MM.1S (cell line): Measurements from ENCODE around the gene FOXO3.

Experiments used
- DNase-seq: peaks from one replicate; pipeline ENCODE4 v3.0.0-alpha.2; 2015
- H2AFZ ChIP-seq: fragments of 300-600 bp; sonication (generic); 2 replicates; pipeline ENCODE4 v1.6.0; 2016; ENCODE audit warnings: antibody characterized with exemption, low read length
- H3F3A ChIP-seq: fragments of 300-600 bp; sonication (generic); 2 replicates; pipeline ENCODE4 v1.6.1; 2016; ENCODE audit warnings: mild to moderate bottlenecking, antibody characterized with exemption, low read length, moderate library complexity, mixed read lengths; ENCODE audit not compliant: insufficient read depth
- H3K27ac ChIP-seq: fragments of 300-600 bp; sonication (generic); 2 replicates; pipeline ENCODE4 v1.5.1; 2016; ENCODE audit warnings: mild to moderate bottlenecking, low read length
- H3K27me3 ChIP-seq: fragments of 300-600 bp; sonication (generic); replicated peaks from 2 replicates; pipeline ENCODE4 v1.6.0; 2016; ENCODE audit warnings: low read length; ENCODE audit not compliant: insufficient read depth
- H3K36me3 ChIP-seq: fragments of 300-600 bp; sonication (generic); replicated peaks from 2 replicates; pipeline ENCODE4 v1.6.1; 2016; ENCODE audit warnings: mild to moderate bottlenecking, low read length, mixed read lengths; ENCODE audit not compliant: insufficient read depth
- H3K4me1 ChIP-seq: fragments of 300-600 bp; sonication (generic); 2 replicates; pipeline ENCODE4 v1.6.1; 2016; ENCODE audit warnings: low read length, mixed read lengths
- H3K4me2 ChIP-seq: fragments of 300-600 bp; sonication (generic); 2 replicates; pipeline ENCODE4 v1.6.0; 2016; ENCODE audit warnings: low read depth, low read length
- H3K4me3 ChIP-seq: fragments of 300-600 bp; sonication (generic); 2 replicates; pipeline ENCODE4 v1.5.1; 2016; ENCODE audit warnings: low read length, mixed read lengths
- H3K79me2 ChIP-seq: fragments of 300-600 bp; sonication (generic); 2 replicates; pipeline ENCODE4 v1.6.1; 2016; ENCODE audit warnings: mixed run types, low read length, mixed read lengths
- H3K9ac ChIP-seq: fragments of 300-600 bp; sonication (generic); 2 replicates; pipeline ENCODE4 v1.6.1; 2016; ENCODE audit warnings: low read length, mixed read lengths
- H3K9me2 ChIP-seq: fragments of 300-600 bp; sonication (generic); replicated peaks from 2 replicates; pipeline ENCODE4 v1.6.1; 2016; ENCODE audit warnings: mild to moderate bottlenecking, low read length, mixed read lengths; ENCODE audit not compliant: insufficient read depth
- H3K9me3 ChIP-seq: fragments of 300-600 bp; sonication (generic); replicated peaks from 2 replicates; pipeline ENCODE4 v1.6.1; 2016; ENCODE audit warnings: mild to moderate bottlenecking, low read length, mixed read lengths; ENCODE audit not compliant: insufficient read depth
- H4K20me1 ChIP-seq: fragments of 300-600 bp; sonication (generic); 2 replicates; pipeline ENCODE4 v1.6.1; 2016; ENCODE audit warnings: mild to moderate bottlenecking, low read length, moderate library complexity, mixed read lengths; ENCODE audit not compliant: insufficient read depth
- EZH2 ChIP-seq: fragments of 300-600 bp; sonication (generic); optimal IDR thresholded peaks from 2 replicates; pipeline ENCODE3; 2017; ENCODE audit warnings: low read depth, mild to moderate bottlenecking, antibody characterized with exemption, low read length, mixed read lengths
- EZH2phosphoT487 ChIP-seq: fragments of 300-600 bp; sonication (generic); IDR thresholded peaks from 2 replicates; pipeline ENCODE4 v1.6.1; 2018; ENCODE audit warnings: antibody characterized with exemption, low read length
- TF ChIP-seq, protein P1 (sequence below): fragments of 300-600 bp; sonication (generic); IDR thresholded peaks from 2 replicates; pipeline ENCODE4 v1.5.1; 2016; ENCODE audit warnings: antibody characterized with exemption, low read length, mixed read lengths

The FOXO3 gene

DNA sequence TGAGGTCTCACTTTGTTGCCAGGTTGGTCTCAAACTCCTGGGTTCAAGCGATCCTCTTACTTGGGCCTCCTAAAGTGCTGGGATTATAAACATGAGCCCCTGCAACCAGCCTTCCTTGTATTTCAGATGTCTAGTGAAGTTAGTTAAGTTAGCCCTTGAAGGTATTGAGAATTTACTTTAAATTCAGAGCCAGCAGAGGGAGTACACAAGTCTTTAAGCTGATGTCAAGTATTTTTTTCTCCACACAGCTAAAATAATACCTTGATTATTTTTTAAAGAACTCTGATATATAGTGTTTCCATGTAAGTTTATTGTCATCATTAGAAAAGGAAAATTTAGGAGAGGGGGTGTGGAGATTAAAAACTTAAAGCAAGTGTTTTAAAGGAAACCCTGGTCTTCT is 9.8 kb downstream of the FOXO3 start:
- peaks cover 53% of the 10 kb centered on the region for H4K20me1 ChIP-seq
- H3K36me3 ChIP-seq: peaks cover 42% of the 10 kb centered on the region
- H3K4me3 ChIP-seq: 0 out of 2 replicates have a peak overlapping the region, but pooled peaks have one; percentile 2
- peaks cover 100% of the 10 kb centered on the region for H3K79me2 ChIP-seq
- no peaks in the 10 kb centered on the region for H3K9me2 ChIP-seq
- peaks cover 61% of the 10 kb centered on the region for H3K4me1 ChIP-seq
- peak; percentile 30 for DNase-seq
- H3K4me2 ChIP-seq: peak overlapping the region; percentile 62; the same call in 1 of the 2 replicates
- peak overlapping the region; percentile 24; the same call in 1 of the 2 replicates for H3K9ac ChIP-seq
- no peaks in the 10 kb centered on the region for H3K27me3 ChIP-seq
- no peaks in the 10 kb centered on the region for H3K9me3 ChIP-seq
- TF ChIP-seq, protein P1, sequence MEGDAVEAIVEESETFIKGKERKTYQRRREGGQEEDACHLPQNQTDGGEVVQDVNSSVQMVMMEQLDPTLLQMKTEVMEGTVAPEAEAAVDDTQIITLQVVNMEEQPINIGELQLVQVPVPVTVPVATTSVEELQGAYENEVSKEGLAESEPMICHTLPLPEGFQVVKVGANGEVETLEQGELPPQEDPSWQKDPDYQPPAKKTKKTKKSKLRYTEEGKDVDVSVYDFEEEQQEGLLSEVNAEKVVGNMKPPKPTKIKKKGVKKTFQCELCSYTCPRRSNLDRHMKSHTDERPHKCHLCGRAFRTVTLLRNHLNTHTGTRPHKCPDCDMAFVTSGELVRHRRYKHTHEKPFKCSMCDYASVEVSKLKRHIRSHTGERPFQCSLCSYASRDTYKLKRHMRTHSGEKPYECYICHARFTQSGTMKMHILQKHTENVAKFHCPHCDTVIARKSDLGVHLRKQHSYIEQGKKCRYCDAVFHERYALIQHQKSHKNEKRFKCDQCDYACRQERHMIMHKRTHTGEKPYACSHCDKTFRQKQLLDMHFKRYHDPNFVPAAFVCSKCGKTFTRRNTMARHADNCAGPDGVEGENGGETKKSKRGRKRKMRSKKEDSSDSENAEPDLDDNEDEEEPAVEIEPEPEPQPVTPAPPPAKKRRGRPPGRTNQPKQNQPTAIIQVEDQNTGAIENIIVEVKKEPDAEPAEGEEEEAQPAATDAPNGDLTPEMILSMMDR: peak; percentile 25; the same call in 1 of the 2 replicates
- TF ChIP-seq EZH2phosphoT487 (no peak), EZH2 (no peak)
- H2AFZ ChIP-seq: no peak overlapping the region
- peaks cover 84% of the 10 kb centered on the region for H3F3A ChIP-seq
- peak overlapping the region; percentile 49; the same call in 1 of the 2 replicates for H3K27ac ChIP-seq

DNA sequence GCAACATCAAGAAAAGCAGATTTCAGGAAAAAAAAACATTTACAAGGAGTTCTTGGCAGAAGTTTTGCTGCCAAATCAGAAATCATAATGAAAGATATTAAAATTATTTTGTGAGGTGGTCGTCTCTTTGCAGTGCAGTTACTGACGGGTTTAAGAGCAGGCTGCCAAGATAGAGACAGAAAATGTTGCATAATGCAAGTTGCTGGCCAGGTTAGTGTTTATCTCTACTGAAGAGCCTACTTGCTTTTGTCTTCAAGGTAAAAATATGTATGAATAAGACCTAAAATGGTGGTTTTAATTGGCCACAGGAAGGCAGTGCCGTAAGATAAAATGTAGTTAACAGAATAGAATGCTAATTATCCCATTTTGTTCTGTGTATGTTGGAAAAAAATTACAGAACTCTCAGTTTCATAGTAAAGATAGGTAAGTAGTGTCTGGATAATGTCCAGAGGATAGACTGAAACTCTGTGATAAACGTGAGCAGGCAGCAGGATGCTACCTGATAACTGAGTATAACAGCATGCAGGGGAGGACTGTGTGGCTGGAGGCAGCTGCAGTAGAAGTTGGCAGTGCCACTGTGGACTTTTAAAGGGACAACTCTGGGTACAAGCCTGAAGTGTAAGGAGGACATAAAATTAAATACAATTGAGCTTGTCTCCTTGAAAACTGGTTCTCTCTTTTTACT is 13.9 kb downstream of the FOXO3 start:
- Histone ChIP-seq H4K20me1 (peaks cover 36% of the 10 kb centered on the region), H3K4me3 (peak overlapping the region; percentile 37), H3K27ac (peak overlapping the region; percentile 80), H3K9me2 (no peaks in the 10 kb centered on the region), H3F3A (peaks cover 89% of the 10 kb centered on the region), H3K79me2 (peaks cover 100% of the 10 kb centered on the region), H3K9ac (peak overlapping the region; percentile 51; the same call in 1 of the 2 replicates), H3K4me2 (peak overlapping the region; percentile 70), H2AFZ (no peak overlapping the region), H3K4me1 (peaks cover 79% of the 10 kb centered on the region), H3K36me3 (peaks cover 24% of the 10 kb centered on the region), H3K27me3 (no peaks in the 10 kb centered on the region), H3K9me3 (no peaks in the 10 kb centered on the region)
- TF ChIP-seq, protein P1: no peak
- TF ChIP-seq EZH2 (no peak), EZH2phosphoT487 (no peak)
- DNase-seq: peak; percentile 66

DNA sequence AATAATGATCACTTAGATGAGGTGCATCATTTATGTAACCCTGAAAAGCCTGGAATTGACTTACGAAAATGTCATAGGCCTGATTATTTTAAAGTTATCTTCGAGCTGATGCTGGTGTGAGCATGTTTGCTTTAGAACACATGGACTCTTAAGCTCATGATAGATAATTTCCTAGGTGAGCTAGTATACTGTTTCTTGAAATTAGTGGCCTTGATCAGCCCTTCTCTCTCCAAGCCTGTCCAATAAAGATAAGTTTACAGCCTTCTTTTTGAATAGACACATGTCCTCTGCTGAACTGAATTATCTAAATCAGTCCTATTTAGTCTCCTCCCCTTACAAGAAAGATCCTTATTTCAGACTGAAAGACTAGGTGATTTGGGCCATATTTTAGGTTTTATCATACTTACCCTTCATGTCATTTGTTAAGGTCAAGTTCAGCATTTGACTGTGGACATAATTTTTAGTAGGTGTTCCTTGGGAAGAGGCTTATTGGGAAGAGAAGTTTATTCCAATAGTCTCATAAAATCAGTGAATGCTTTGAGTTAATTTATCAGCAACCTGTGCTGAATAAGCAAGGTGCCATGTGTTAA is 15.3 kb downstream of the FOXO3 start:
- Histone ChIP-seq H3K4me3 (peak overlapping the region; percentile 35; the same call in 1 of the 2 replicates), H3K4me1 (peaks cover 81% of the 10 kb centered on the region), H4K20me1 (peaks cover 35% of the 10 kb centered on the region), H3K9ac (peak overlapping the region; percentile 51; the same call in 1 of the 2 replicates), H2AFZ (no peak overlapping the region), H3K9me3 (no peaks in the 10 kb centered on the region), H3K36me3 (peaks cover 15% of the 10 kb centered on the region), H3F3A (peaks cover 92% of the 10 kb centered on the region), H3K79me2 (peaks cover 100% of the 10 kb centered on the region), H3K27me3 (no peaks in the 10 kb centered on the region), H3K4me2 (peak overlapping the region; percentile 70), H3K27ac (peak overlapping the region; percentile 80), H3K9me2 (no peaks in the 10 kb centered on the region)
- DNase-seq: peak; percentile 9
- TF ChIP-seq EZH2 (no peak), EZH2phosphoT487 (no peak)
- TF ChIP-seq, protein P1: no peak
